K562 (cell line): ENCODE measurements around the gene ANKLE1. TPM values are rescaled to one million over a fixed set of nuclear protein-coding genes. Genes with fewer than 3 reads are reported as not detected.
A peak's percentile ranks its signal among the peaks of the same experiment; 100 is the strongest.

Experiments used
- ASH1L ChIP-seq: fragments of 450-650 bp; IDR thresholded peaks from 2 replicates; pipeline ENCODE4 v1.6.1; 2018; ENCODE audit warnings: borderline replicate concordance, mild to moderate bottlenecking, low read depth; ENCODE audit not compliant: partially characterized antibody
- CCNT2 ChIP-seq: IDR thresholded peaks from 2 replicates; pipeline ENCODE4 v1.6.1; 2011; ENCODE audit warnings: borderline replicate concordance, low read depth, mild to moderate bottlenecking, moderate library complexity, mixed read lengths, low read length; ENCODE audit not compliant: insufficient read length; ENCODE audit errors: extremely low read depth
- CHD2 ChIP-seq: IDR thresholded peaks from 2 replicates; pipeline ENCODE4 v1.6.1; 2011; ENCODE audit warnings: low read depth, low read length
- COPS2 ChIP-seq: fragments of 450-650 bp; conservative IDR thresholded peaks from 2 replicates; pipeline ENCODE4 v1.6.1; 2016; ENCODE audit warnings: mild to moderate bottlenecking, moderate library complexity
- FOXK1 ChIP-seq: sonication (generic); formaldehyde crosslinking; IDR thresholded peaks from 2 replicates; pipeline ENCODE4 v1.8.0; 2022; ENCODE audit warnings: missing genetic modification reagents, mild to moderate bottlenecking, borderline replicate concordance
- HNRNPL ChIP-seq: fragments of 200-400 bp; formaldehyde crosslinking; IDR thresholded peaks from 2 replicates; pipeline ENCODE4 v1.6.1; 2017; ENCODE audit warnings: low read depth, mild to moderate bottlenecking, low read length
- MBD2 ChIP-seq: sonication (generic); IDR thresholded peaks from 2 replicates; pipeline ENCODE4 v1.6.1; 2016; ENCODE audit warnings: low read depth, borderline replicate concordance
- MXI1 ChIP-seq: IDR thresholded peaks from 2 replicates; pipeline ENCODE4 v1.6.1; 2011; ENCODE audit warnings: low read depth, mild to moderate bottlenecking, improper control_type of control experiment, low read length
- MYBL2 ChIP-seq, 2 experiments: fragments of 450-650 bp in 1 of 2; sonication (generic) in 1 of 2; formaldehyde crosslinking in 1 of 2; IDR thresholded peaks; 2 replicates each; pipeline versions ENCODE4 v1.6.1 to v1.8.1; 2017 to 2022; ENCODE audit warnings: borderline replicate concordance in 1 of 2, inconsistent platforms in 1 of 2, low read depth in 1 of 2, mild to moderate bottlenecking in 1 of 2, missing genetic modification reagents in 1 of 2, moderate library complexity in 1 of 2
- NFYB ChIP-seq: IDR thresholded peaks from 2 replicates; pipeline ENCODE4 v1.6.1; 2011; ENCODE audit warnings: mild to moderate bottlenecking, moderate library complexity; ENCODE audit not compliant: insufficient read length; ENCODE audit errors: extremely low read depth
- PHF8 ChIP-seq: fragments of 200-600 bp; sonication (generic); IDR thresholded peaks from 2 replicates; pipeline ENCODE4 v1.6.1; 2012; ENCODE audit warnings: mixed run types, mild to moderate bottlenecking, inconsistent platforms, low read length, moderate library complexity, borderline replicate concordance
- RAD21 ChIP-seq, 2 experiments: fragments of 250-450 bp in 1 of 2; fragments of 450-650 bp in 1 of 2; sonication (Bioruptor Pico) in 1 of 2; formaldehyde crosslinking in 1 of 2; IDR thresholded peaks in 1 of 2; conservative IDR thresholded peaks in 1 of 2; 2 replicates each; pipeline versions ENCODE4 v1.4.0 to v1.8.0; 2020 to 2022; ENCODE audit warnings: mild to moderate bottlenecking in 2 of 2, moderate library complexity in 1 of 2
- RAD51 ChIP-seq: fragments of 450-650 bp; IDR thresholded peaks from 2 replicates; pipeline ENCODE4 v1.7.1; 2016; ENCODE audit warnings: low read depth, mild to moderate bottlenecking, borderline replicate concordance
- RHOXF2B ChIP-seq: fragments of 250-450 bp; sonication (Bioruptor Pico); conservative IDR thresholded peaks from 2 replicates; pipeline ENCODE4 v1.5.1; 2021
- SREBF1 ChIP-seq: fragments of 150-350 bp; IDR thresholded peaks from 2 replicates; pipeline ENCODE4 v1.6.1; 2014; ENCODE audit warnings: antibody characterized with exemption, low read depth, low read length, borderline replicate concordance
- TCF3 ChIP-seq: sonication (generic); formaldehyde crosslinking; IDR thresholded peaks from 2 replicates; pipeline ENCODE4 v1.4.0; 2020; ENCODE audit warnings: mild to moderate bottlenecking, missing genetic modification reagents
- ZNF274 ChIP-seq: IDR thresholded peaks from 2 replicates; pipeline ENCODE4 v1.6.1; 2011; ENCODE audit warnings: low read depth, mild to moderate bottlenecking, low read length, moderate library complexity, borderline replicate concordance
- polyA plus RNA-seq, 8 experiments: library from polyadenylated mRNA; depleted of rRNA in 4 of 8; stranded (reverse) in 5 of 8; unstranded in 3 of 8; fragments of >200 nt; fragmentation: Nextera tagmentation in 2 of 8; fragmentation: Illumina TruSeq in 1 of 8; extraction: Ambion mirVana in 2 of 8; extraction: Trizol in 1 of 8; gene quantifications; 2 replicates each; pipeline versions ENCODE4 v1.2.1 to v1.2.3, GENCODE V29; 2011 to 2014; ENCODE audit warnings: inconsistent platforms in 1 of 8, missing spikeins in 1 of 8
- total RNA-seq, 7 experiments: library from RNA; depleted of rRNA in 6 of 7; stranded (reverse); fragments of >200 nt in 6 of 7; fragmentation: Illumina TruSeq in 2 of 7; extraction: Trizol in 2 of 7; gene quantifications; 2 replicates each; pipeline versions ENCODE4 v1.2.1 to v1.2.3, GENCODE V29; 2011 to 2021; ENCODE audit warnings: low replicate concordance in 1 of 7
- TF ChIP-seq, protein P1 (sequence below): fragments of 450-650 bp; formaldehyde crosslinking; IDR thresholded peaks from 2 replicates; pipeline ENCODE4 v1.4.0; 2022; ENCODE audit warnings: missing genetic modification characterization
- TF ChIP-seq, protein P2 (sequence below): fragments of 450-650 bp; formaldehyde crosslinking; conservative IDR thresholded peaks from 2 replicates; pipeline ENCODE4 v1.4.0; 2022; ENCODE audit warnings: mild to moderate bottlenecking, missing genetic modification characterization
- TF ChIP-seq, protein P3 (sequence below): sonication (generic); formaldehyde crosslinking; IDR thresholded peaks from 2 replicates; pipeline ENCODE4 v1.8.0; 2022; ENCODE audit warnings: missing genetic modification reagents, mild to moderate bottlenecking, borderline replicate concordance

The ANKLE1 gene
- total and polyA plus RNA-seq, 9 of the 15 experiments (the other 6 are each of a cell fraction or from before 2014, with no cell fraction given) = 0.63 to 9.2 (median 2.9) TPM

DNA sequence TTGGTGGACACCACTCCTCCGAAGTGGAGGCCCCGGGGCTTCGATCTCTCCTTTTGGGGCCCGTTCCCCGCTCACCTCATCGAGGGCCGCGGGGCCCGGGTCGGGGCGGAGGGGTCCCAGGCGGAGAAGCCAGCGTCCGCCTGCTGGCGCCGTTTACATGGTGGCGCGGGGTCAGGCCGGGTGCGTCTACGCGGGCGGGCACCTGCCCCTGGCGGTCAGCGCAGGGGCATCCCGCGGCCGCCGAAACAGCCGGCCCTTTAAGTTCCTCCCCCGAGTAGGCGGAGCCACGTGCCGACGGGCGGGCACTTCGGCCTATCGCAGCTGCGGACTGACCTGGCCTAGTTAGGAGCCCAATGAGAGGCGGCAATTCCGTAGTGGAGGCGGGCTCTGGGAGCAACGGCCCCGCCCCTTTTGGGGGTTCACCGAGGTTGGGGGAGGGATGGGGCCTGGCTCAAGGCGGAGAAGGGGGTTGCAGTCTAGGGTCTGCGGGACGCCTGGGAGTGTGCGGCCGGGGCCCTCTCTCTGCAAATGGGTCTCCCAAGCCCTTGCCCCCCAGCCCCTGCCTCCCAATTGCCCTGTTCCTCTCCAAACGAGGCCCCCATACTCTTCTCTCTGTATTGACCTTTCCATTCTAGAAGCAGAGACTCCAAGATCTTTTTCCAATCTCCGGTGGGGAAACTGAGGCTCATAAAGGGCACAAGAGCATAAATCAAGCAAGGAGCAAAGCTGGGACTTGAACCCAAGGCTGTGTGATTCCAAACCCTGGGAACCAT is 21.7 kb downstream of the ANKLE1 start, which contains the start of gene ABHD8 (continued):
- TF ChIP-seq, protein P1, sequence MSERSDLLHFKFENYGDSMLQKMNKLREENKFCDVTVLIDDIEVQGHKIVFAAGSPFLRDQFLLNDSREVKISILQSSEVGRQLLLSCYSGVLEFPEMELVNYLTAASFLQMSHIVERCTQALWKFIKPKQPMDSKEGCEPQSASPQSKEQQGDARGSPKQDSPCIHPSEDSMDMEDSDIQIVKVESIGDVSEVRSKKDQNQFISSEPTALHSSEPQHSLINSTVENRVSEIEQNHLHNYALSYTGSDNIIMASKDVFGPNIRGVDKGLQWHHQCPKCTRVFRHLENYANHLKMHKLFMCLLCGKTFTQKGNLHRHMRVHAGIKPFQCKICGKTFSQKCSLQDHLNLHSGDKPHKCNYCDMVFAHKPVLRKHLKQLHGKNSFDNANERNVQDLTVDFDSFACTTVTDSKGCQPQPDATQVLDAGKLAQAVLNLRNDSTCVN = no peak
- peak; percentile 27; the same call in 1 of the 2 replicates for TF ChIP-seq MXI1
- no peak for TF ChIP-seq ZNF274
- no peak for TF ChIP-seq RHOXF2B (CRISPR knock-in tag)
- TF ChIP-seq MYBL2 (IDR thresholded peaks at IDR 0.05; ENCODE audit: low read depth) = no peak
- no peak for TF ChIP-seq MYBL2 (CRISPR knock-in tag; IDR thresholded peaks at IDR 0.05; ENCODE audit: borderline replicate concordance)
- TF ChIP-seq, protein P2, sequence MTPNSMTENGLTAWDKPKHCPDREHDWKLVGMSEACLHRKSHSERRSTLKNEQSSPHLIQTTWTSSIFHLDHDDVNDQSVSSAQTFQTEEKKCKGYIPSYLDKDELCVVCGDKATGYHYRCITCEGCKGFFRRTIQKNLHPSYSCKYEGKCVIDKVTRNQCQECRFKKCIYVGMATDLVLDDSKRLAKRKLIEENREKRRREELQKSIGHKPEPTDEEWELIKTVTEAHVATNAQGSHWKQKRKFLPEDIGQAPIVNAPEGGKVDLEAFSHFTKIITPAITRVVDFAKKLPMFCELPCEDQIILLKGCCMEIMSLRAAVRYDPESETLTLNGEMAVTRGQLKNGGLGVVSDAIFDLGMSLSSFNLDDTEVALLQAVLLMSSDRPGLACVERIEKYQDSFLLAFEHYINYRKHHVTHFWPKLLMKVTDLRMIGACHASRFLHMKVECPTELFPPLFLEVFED = no peak
- TF ChIP-seq PHF8 = peak; percentile 72; the same call in 1 of the 2 replicates
- peak; percentile 90; the same call in 1 of the 2 replicates for TF ChIP-seq FOXK1 (CRISPR knock-in tag)
- TF ChIP-seq CCNT2 = peak; percentile 53
- TF ChIP-seq, protein P3, sequence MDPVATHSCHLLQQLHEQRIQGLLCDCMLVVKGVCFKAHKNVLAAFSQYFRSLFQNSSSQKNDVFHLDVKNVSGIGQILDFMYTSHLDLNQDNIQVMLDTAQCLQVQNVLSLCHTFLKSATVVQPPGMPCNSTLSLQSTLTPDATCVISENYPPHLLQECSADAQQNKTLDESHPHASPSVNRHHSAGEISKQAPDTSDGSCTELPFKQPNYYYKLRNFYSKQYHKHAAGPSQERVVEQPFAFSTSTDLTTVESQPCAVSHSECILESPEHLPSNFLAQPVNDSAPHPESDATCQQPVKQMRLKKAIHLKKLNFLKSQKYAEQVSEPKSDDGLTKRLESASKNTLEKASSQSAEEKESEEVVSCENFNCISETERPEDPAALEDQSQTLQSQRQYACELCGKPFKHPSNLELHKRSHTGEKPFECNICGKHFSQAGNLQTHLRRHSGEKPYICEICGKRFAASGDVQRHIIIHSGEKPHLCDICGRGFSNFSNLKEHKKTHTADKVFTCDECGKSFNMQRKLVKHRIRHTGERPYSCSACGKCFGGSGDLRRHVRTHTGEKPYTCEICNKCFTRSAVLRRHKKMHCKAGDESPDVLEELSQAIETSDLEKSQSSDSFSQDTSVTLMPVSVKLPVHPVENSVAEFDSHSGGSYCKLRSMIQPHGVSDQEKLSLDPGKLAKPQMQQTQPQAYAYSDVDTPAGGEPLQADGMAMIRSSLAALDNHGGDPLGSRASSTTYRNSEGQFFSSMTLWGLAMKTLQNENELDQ (CRISPR knock-in tag) = no peak
- peak; percentile 77 for TF ChIP-seq CHD2
- no peak for TF ChIP-seq SREBF1
- TF ChIP-seq MBD2 = peak; percentile 94
- TF ChIP-seq HNRNPL = peak; percentile 90
- peak; percentile 52; the same call in 1 of the 2 replicates for TF ChIP-seq RAD51
- peak; percentile 83 for TF ChIP-seq ASH1L
- TF ChIP-seq TCF3 (CRISPR knock-in tag) = no peak
- TF ChIP-seq COPS2 = no peak
- TF ChIP-seq RAD21 (CRISPR knock-in tag; conservative IDR thresholded peaks at IDR 0.05 in 1 of 2, IDR thresholded peaks at IDR 0.05 in 1 of 2) = peak in 1 of 2 experiments; percentile 24; a peak in 1 of 4 replicates
- peak; percentile 71 for TF ChIP-seq NFYB
